HepG2 (cell line): ENCODE results near the gene THOC6. TPM values are rescaled to one million over a fixed set of nuclear protein-coding genes. Genes with fewer than 3 reads are reported as not detected.

Source experiments
- AGO1 ChIP-seq: fragments of 200-400 bp; formaldehyde crosslinking; IDR thresholded peaks from 2 replicates; pipeline ENCODE4 v1.6.1; 2017; ENCODE audit warnings: mild to moderate bottlenecking, low read depth, low read length, moderate library complexity; ENCODE audit not compliant: poor library complexity, severe bottlenecking
- ARNT2 ChIP-seq: sonication (generic); formaldehyde crosslinking; IDR thresholded peaks from 2 replicates; pipeline ENCODE4 v1.8.0; 2022; ENCODE audit warnings: mild to moderate bottlenecking, low read depth, missing genetic modification reagents, moderate library complexity
- BCL6 ChIP-seq: IDR thresholded peaks from 2 replicates; pipeline ENCODE4 v1.6.1; 2016; ENCODE audit warnings: missing genetic modification reagents, missing compliant biosample characterization
- CTCF ChIP-seq: sonication (generic); formaldehyde crosslinking; IDR thresholded peaks from 2 replicates; pipeline ENCODE4 v1.5.0; 2020; ENCODE audit warnings: mild to moderate bottlenecking, missing genetic modification reagents, moderate library complexity
- DNMT3B ChIP-seq: conservative IDR thresholded peaks from 2 replicates; pipeline ENCODE4 v1.6.1; 2016; ENCODE audit warnings: missing biosample characterization, control low read depth
- ETS1 ChIP-seq: sonication (generic); formaldehyde crosslinking; IDR thresholded peaks from 2 replicates; pipeline ENCODE4 v1.4.0; 2020; ENCODE audit warnings: missing genetic modification reagents
- GPN1 ChIP-seq: sonication (generic); formaldehyde crosslinking; IDR thresholded peaks from 2 replicates; pipeline ENCODE4 v1.5.1; 2020; ENCODE audit warnings: missing genetic modification reagents, borderline replicate concordance
- HHEX ChIP-seq: IDR thresholded peaks from 2 replicates; pipeline ENCODE4 v1.6.1; 2016; ENCODE audit warnings: control low read depth
- KDM5B ChIP-seq: sonication (generic); formaldehyde crosslinking; IDR thresholded peaks from 2 replicates; pipeline ENCODE4 v1.4.0; 2020; ENCODE audit warnings: missing genetic modification reagents, mild to moderate bottlenecking, borderline replicate concordance
- MAFF ChIP-seq: IDR thresholded peaks from 2 replicates; pipeline ENCODE4 v1.6.1; 2011; ENCODE audit warnings: low read depth, low read length, improper control_type of control experiment
- MED13 ChIP-seq: sonication (generic); formaldehyde crosslinking; IDR thresholded peaks from 2 replicates; pipeline ENCODE4 v1.5.0; 2020; ENCODE audit warnings: missing genetic modification reagents
- PCBP1 ChIP-seq: fragments of 200-400 bp; formaldehyde crosslinking; IDR thresholded peaks from 2 replicates; pipeline ENCODE4 v1.6.1; 2017; ENCODE audit warnings: mild to moderate bottlenecking, low read depth, low read length, borderline replicate concordance
- PHF20 ChIP-seq: sonication (generic); formaldehyde crosslinking; IDR thresholded peaks from 2 replicates; pipeline ENCODE4 v1.5.0; 2020; ENCODE audit warnings: mild to moderate bottlenecking, missing genetic modification reagents
- RARG ChIP-seq: sonication (generic); formaldehyde crosslinking; IDR thresholded peaks from 2 replicates; pipeline ENCODE4 v1.4.0; 2020; ENCODE audit warnings: low read depth, mild to moderate bottlenecking, missing genetic modification reagents
- SCMH1 ChIP-seq: sonication (generic); formaldehyde crosslinking; IDR thresholded peaks from 2 replicates; pipeline ENCODE4 v1.9.0; 2021; ENCODE audit warnings: missing genetic modification reagents, mild to moderate bottlenecking, borderline replicate concordance
- SNAPC2 ChIP-seq: sonication (generic); formaldehyde crosslinking; IDR thresholded peaks from 2 replicates; pipeline ENCODE4 v1.8.1; 2022; ENCODE audit warnings: mild to moderate bottlenecking, missing genetic modification reagents
- SUZ12 ChIP-seq: fragments of 150-350 bp; IDR thresholded peaks from 2 replicates; pipeline ENCODE4 v1.6.1; 2014; ENCODE audit warnings: low read depth, low read length
- TAF1 ChIP-seq: sonication (generic); formaldehyde crosslinking; IDR thresholded peaks from 2 replicates; pipeline ENCODE4 v1.4.0; 2020; ENCODE audit warnings: missing genetic modification reagents
- ZBTB7B ChIP-seq: sonication (generic); formaldehyde crosslinking; IDR thresholded peaks from 2 replicates; pipeline ENCODE4 v1.4.0; 2020; ENCODE audit warnings: missing genetic modification reagents
- ZFP41 ChIP-seq: sonication (generic); formaldehyde crosslinking; IDR thresholded peaks from 2 replicates; pipeline ENCODE4 v1.4.0; 2020; ENCODE audit warnings: mild to moderate bottlenecking, missing genetic modification reagents, borderline replicate concordance
- ZNF121 ChIP-seq: sonication (generic); formaldehyde crosslinking; IDR thresholded peaks from 2 replicates; pipeline ENCODE4 v1.5.0; 2020; ENCODE audit warnings: mild to moderate bottlenecking, missing genetic modification reagents
- ZNF138 ChIP-seq: sonication (generic); formaldehyde crosslinking; IDR thresholded peaks from 2 replicates; pipeline ENCODE4 v1.5.0; 2020; ENCODE audit warnings: mild to moderate bottlenecking, low read depth, missing genetic modification reagents
- ZNF230 ChIP-seq: sonication (generic); formaldehyde crosslinking; IDR thresholded peaks from 2 replicates; pipeline ENCODE4 v1.4.0; 2020; ENCODE audit warnings: mild to moderate bottlenecking, missing genetic modification reagents
- ZNF33A ChIP-seq: sonication (generic); formaldehyde crosslinking; IDR thresholded peaks from 2 replicates; pipeline ENCODE4 v1.5.1; 2020; ENCODE audit warnings: missing genetic modification reagents, mild to moderate bottlenecking, moderate library complexity, borderline replicate concordance
- ZNF362 ChIP-seq: sonication (generic); formaldehyde crosslinking; IDR thresholded peaks from 2 replicates; pipeline ENCODE4 v1.4.0; 2020; ENCODE audit warnings: missing genetic modification reagents, mild to moderate bottlenecking, borderline replicate concordance
- ZNF549 ChIP-seq: sonication (generic); formaldehyde crosslinking; IDR thresholded peaks from 2 replicates; pipeline ENCODE4 v1.5.0; 2020; ENCODE audit warnings: missing genetic modification reagents
- ZNF605 ChIP-seq: sonication (generic); formaldehyde crosslinking; IDR thresholded peaks from 2 replicates; pipeline ENCODE4 v1.8.0; 2022; ENCODE audit warnings: mild to moderate bottlenecking, missing genetic modification reagents
- polyA plus RNA-seq, 8 experiments: library from polyadenylated mRNA; depleted of rRNA in 3 of 8; stranded (reverse) in 7 of 8; unstranded in 1 of 8; fragments of >200 nt; fragmentation: Illumina TruSeq in 4 of 8; extraction: Trizol in 4 of 8; gene quantifications; 2 replicates each; pipeline versions ENCODE4 v1.2.1 to v1.2.3, GENCODE V29; 2011 to 2016; ENCODE audit warnings: low read depth in 4 of 8, missing spikeins in 1 of 8, mixed read lengths in 1 of 8; ENCODE audit not compliant: insufficient read depth in 1 of 8
- total RNA-seq, 5 experiments: library from RNA; depleted of rRNA; stranded (reverse); fragments of >200 nt; fragmentation: Illumina TruSeq; extraction: Trizol; gene quantifications; 2 replicates each; pipeline ENCODE4 v1.2.3, GENCODE V29; 2016; ENCODE audit warnings: low read depth in 1 of 5
- TF ChIP-seq, protein P1 (sequence below): sonication (generic); formaldehyde crosslinking; IDR thresholded peaks from 2 replicates; pipeline ENCODE4 v1.4.0; 2020; ENCODE audit warnings: missing genetic modification reagents

THOC6 gene
- total and polyA plus RNA-seq, 2 of the 13 experiments (the other 11 are each of a cell fraction or from before 2014, with no cell fraction given) = 32.1 to 37.0 TPM

GRCh38 chr16:3059041-3059722 lies 35.3 kb downstream of the THOC6 start (continued):
- TF ChIP-seq ZNF33A (CRISPR knock-in tag) (no peak), ZBTB7B (CRISPR knock-in tag) (no peak), DNMT3B (CRISPR knock-in tag) (no peak), CTCF (CRISPR knock-in tag) (peak; percentile 88), RARG (no peak), BCL6 (CRISPR knock-in tag) (peak; percentile 36; the same call in 1 of the 2 replicates), HHEX (CRISPR knock-in tag) (no peak), KDM5B (peak; percentile 75; the same call in 1 of the 2 replicates), ARNT2 (peak; percentile 29), PHF20 (peak; percentile 58; the same call in 1 of the 2 replicates), ZNF549 (CRISPR knock-in tag) (no peak), ZNF230 (no peak; the same call in 1 of the 2 replicates), MAFF (no peak), AGO1 (no peak), ZNF605 (CRISPR knock-in tag) (no peak), SNAPC2 (CRISPR knock-in tag) (no peak), MED13 (CRISPR knock-in tag) (no peak), ZNF138 (0 out of 2 replicates have a peak, but pooled peaks have one; percentile 25), PCBP1 (no peak), TAF1 (CRISPR knock-in tag) (peak; percentile 56; the same call in 1 of the 2 replicates), ZFP41 (CRISPR knock-in tag) (no peak), ZNF121 (CRISPR knock-in tag) (no peak), ZNF362 (peak; percentile 64; the same call in 1 of the 2 replicates), ETS1 (CRISPR knock-in tag) (no peak), GPN1 (CRISPR knock-in tag) (no peak), SCMH1 (no peak), SUZ12 (no peak)
- TF ChIP-seq, protein P1, sequence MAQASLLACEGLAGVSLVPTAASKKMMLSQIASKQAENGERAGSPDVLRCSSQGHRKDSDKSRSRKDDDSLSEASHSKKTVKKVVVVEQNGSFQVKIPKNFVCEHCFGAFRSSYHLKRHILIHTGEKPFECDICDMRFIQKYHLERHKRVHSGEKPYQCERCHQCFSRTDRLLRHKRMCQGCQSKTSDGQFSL (CRISPR knock-in tag) = peak; percentile 99
